Gastroesophageal sphincter (tissue), 4 donors: ENCODE data around the gene PLXDC2. TPM values are rescaled to one million over a fixed set of nuclear protein-coding genes. Genes with fewer than 3 reads are reported as not detected.

ENCODE experiments used
- ATAC-seq: fragments of 150-250 bp; one replicate; pipeline ENCODE4 v1.9.1; 2016; ENCODE audit warnings: mild to moderate bottlenecking, moderate library complexity
- H3K27ac ChIP-seq, 4 donors: fragments of 200-600 bp; sonication (generic) in 3 of 4; 1 replicate in 3 of 4; 2 replicates in 1 of 4; pipeline ENCODE4 v1.5.1; 2016 to 2019
- H3K27me3 ChIP-seq: fragments of 200-600 bp; sonication (generic); one replicate; pipeline ENCODE4 v1.5.1; 2019
- H3K36me3 ChIP-seq, 2 donors: fragments of 200-600 bp; sonication (generic); one replicate each; pipeline ENCODE4 v1.5.1; 2019; ENCODE audit warnings: control low read depth in 1 of 2
- H3K4me1 ChIP-seq, 3 donors: fragments of 200-600 bp; sonication (generic); 1 replicate in 2 of 3; 2 replicates in 1 of 3; pipeline ENCODE4 v1.5.1; 2016 to 2019; ENCODE audit warnings: control low read depth in 2 of 3
- H3K4me3 ChIP-seq, 2 donors: fragments of 200-600 bp; sonication (generic); one replicate each; pipeline ENCODE4 v1.5.1; 2019; ENCODE audit warnings: mild to moderate bottlenecking in 1 of 2, moderate library complexity in 1 of 2
- H3K9me3 ChIP-seq, 3 donors: fragments of 200-600 bp; sonication (generic); one replicate each; pipeline ENCODE4 v1.5.1; 2017 to 2019; ENCODE audit warnings: control low read depth in 2 of 3
- CTCF ChIP-seq, 4 experiments: fragments of 200-600 bp in 2 of 4; fragments of 450-650 bp in 2 of 4; sonication (generic) in 1 of 4; IDR thresholded peaks; one replicate each; pipeline ENCODE4 v1.5.1; 2017 to 2019; ENCODE audit warnings: antibody characterized with exemption in 4 of 4, mild to moderate bottlenecking in 2 of 4, moderate library complexity in 2 of 4
- EP300 ChIP-seq: sonication (generic); formaldehyde crosslinking; IDR thresholded peaks from one replicate; pipeline ENCODE4 v1.6.1; 2017; ENCODE audit warnings: antibody characterized with exemption, mild to moderate bottlenecking
- POLR2A ChIP-seq, 2 donors: fragments of 450-650 bp; IDR thresholded peaks; one replicate each; pipeline ENCODE4 v1.6.1; 2017; ENCODE audit warnings: antibody characterized with exemption in 2 of 2, mild to moderate bottlenecking in 2 of 2, moderate library complexity in 1 of 2
- POLR2AphosphoS5 ChIP-seq: sonication (generic); formaldehyde crosslinking; IDR thresholded peaks from one replicate; pipeline ENCODE4 v1.6.1; 2017; ENCODE audit warnings: antibody characterized with exemption
- WGBS, 2 donors: methylation state at CpG; one replicate each; pipeline ENCODE4 v1.1.5; 2018; ENCODE audit warnings: low coverage in 1 of 2; 5-methylcytosine and 5-hydroxymethylcytosine counted together
- total RNA-seq, 4 donors: library from RNA; depleted of rRNA; stranded (reverse); fragments of >200 nt; gene quantifications; one replicate each; pipeline ENCODE4 v1.1.0, GENCODE V29; 2016

Gene PLXDC2
- total RNA-seq, 4 donors from 2014 or later: 32.3 to 65.5 (median 50.5) TPM

DNA sequence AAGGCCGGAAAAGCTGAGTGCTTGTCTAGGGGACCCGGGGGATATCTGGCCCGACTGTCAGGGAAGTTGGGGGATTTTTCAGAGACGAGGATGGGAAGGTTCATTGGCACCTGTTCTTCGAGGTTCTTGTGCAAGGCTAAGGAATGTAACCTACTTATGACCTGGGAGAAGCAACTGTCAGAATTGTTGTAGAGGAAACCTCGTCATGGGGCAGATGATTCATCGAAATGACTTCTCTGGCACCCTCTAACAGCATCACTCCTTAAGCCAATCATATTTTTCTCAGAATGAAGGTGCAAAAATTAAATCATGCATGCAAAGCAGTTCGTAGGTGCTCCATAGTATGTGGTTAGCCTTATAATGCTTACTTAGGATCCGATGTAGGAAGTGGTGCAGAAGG is 58.6 kb downstream of the PLXDC2 start:
- 78 to 86% methylated on average over 8 to 9 of the region's 9 CpGs for WGBS, 2 donors
- peaks cover 0 to 21% (median 2%) of the 10 kb centered on the region in 3 donors for H3K4me1 ChIP-seq
- H3K27me3 ChIP-seq: no peaks in the 10 kb centered on the region
- no peak overlapping the region for H3K4me3 ChIP-seq
- TF ChIP-seq EP300 (no peak), POLR2A (IDR thresholded peaks at IDR 0.05) (no peak), POLR2AphosphoS5 (no peak), CTCF (IDR thresholded peaks at IDR 0.05) (no peak)
- no peaks in the 10 kb centered on the region for H3K9me3 ChIP-seq
- ATAC-seq: no peak
- no peak overlapping the region for H3K27ac ChIP-seq
- no peaks in the 10 kb centered on the region for H3K36me3 ChIP-seq

DNA sequence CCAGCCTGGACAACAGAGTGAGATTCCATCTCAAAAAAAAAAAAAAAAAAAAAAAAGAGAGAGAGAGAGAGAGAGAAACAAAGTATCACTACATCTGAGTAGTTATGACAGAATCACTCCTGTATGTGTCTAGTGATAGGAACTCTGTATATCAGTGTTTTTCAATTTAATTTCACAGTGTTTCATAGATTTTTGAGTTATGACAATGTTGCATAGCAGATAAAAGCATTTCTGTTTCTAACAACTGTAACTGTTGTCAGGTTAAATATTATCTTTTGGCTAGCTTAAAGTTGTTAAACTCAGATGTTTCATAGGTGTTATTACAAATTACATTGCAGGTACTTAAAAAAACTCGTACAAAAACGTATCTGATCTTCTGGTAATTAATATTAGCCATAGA is 60.3 kb downstream of the PLXDC2 start:
- no peak overlapping the region for H3K27ac ChIP-seq
- H3K4me3 ChIP-seq: no peak overlapping the region
- no peak for TF ChIP-seq CTCF (IDR thresholded peaks at IDR 0.05)
- TF ChIP-seq POLR2AphosphoS5: no peak
- TF ChIP-seq POLR2A (IDR thresholded peaks at IDR 0.05): no peak
- TF ChIP-seq EP300: no peak
- no peaks in the 10 kb centered on the region for H3K36me3 ChIP-seq
- no peak for ATAC-seq
- peaks cover 0 to 21% (median 2%) of the 10 kb centered on the region in 3 donors for H3K4me1 ChIP-seq
- H3K9me3 ChIP-seq: no peaks in the 10 kb centered on the region
- WGBS, 2 donors: 27 to 41% methylated on average over 2 of the region's 2 CpGs
- H3K27me3 ChIP-seq: no peaks in the 10 kb centered on the region

DNA sequence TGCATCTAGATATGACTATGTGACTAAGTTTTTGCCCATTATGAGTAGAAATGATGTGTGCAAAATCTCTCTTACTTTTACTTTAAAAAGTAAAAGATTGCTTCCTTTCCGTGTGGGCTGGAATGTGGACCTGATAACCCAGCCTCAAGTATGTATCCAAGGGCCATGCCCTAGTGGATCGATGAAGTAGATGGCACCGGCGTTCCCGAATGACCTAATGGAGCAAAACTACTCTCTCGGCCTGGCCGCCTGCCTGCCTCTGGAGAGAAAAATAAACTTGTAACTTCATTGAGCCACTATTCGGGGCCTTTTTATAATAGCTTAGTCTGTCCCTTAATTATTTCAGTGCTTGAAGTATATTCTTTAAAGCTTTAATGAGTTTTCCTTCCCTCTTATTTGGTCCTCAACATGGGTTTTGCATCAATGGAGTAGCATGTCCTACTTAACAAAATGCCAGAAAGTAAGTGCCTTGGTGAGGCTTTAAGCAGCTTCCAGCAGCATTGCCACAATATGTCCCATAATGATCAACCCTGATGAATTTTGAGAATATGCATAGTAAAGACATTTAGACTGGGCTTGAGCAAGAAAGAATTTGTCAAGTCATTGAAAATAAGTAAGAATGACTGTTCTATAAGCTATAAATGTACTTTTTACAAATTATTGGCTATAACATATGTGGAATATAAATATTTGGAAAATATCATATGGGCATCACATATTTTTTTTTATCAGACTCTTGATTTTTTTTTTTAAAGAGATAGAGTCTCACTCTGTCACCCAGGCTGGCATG is 61.4 kb downstream of the PLXDC2 start:
- H3K36me3 ChIP-seq: no peaks in the 10 kb centered on the region
- ATAC-seq: no peak
- H3K27ac ChIP-seq: no peak overlapping the region
- peaks cover 0 to 21% (median 2%) of the 10 kb centered on the region in 3 donors for H3K4me1 ChIP-seq
- no peaks in the 10 kb centered on the region for H3K27me3 ChIP-seq
- H3K4me3 ChIP-seq: no peak overlapping the region
- TF ChIP-seq POLR2AphosphoS5: no peak
- no peak for TF ChIP-seq EP300
- TF ChIP-seq CTCF (IDR thresholded peaks at IDR 0.05): no peak
- TF ChIP-seq POLR2A (IDR thresholded peaks at IDR 0.05): no peak
- WGBS, 2 donors: 71 to 86% methylated on average over 4 to 6 of the region's 8 CpGs
- H3K9me3 ChIP-seq: no peaks in the 10 kb centered on the region

GRCh38 chr10:19882621-19883020 is 66.4 kb downstream of the PLXDC2 start:
- Histone ChIP-seq H3K9me3 (no peaks in the 10 kb centered on the region), H3K4me3 (no peak overlapping the region), H3K36me3 (no peaks in the 10 kb centered on the region), H3K4me1 (peaks cover 0 to under 1% (median 0%) of the 10 kb centered on the region in 3 donors), H3K27me3 (no peaks in the 10 kb centered on the region), H3K27ac (no peak overlapping the region)
- no peak for ATAC-seq
- 87 to 90% methylated on average over 3 to 4 of the region's 5 CpGs for WGBS, 2 donors
- TF ChIP-seq POLR2AphosphoS5: no peak
- no peak for TF ChIP-seq CTCF (IDR thresholded peaks at IDR 0.05)

- Histone ChIP-seq H3K4me1 (peaks cover 0 to 25% (median 3%) of the 10 kb centered on the region in 3 donors), H3K9me3 (no peaks in the 10 kb centered on the region), H3K27me3 (no peaks in the 10 kb centered on the region), H3K36me3 (no peaks in the 10 kb centered on the region), H3K27ac (no peak overlapping the region), H3K4me3 (no peak overlapping the region)
- no peak for TF ChIP-seq EP300
- TF ChIP-seq CTCF (IDR thresholded peaks at IDR 0.05): no peak
- TF ChIP-seq POLR2A (IDR thresholded peaks at IDR 0.05): no peak
- no peak for TF ChIP-seq POLR2AphosphoS5
- 63 to 66% methylated on average over 3 of the region's 3 CpGs for WGBS, 2 donors
- ATAC-seq: no peak
Measured at GRCh38 chr10:19888061-19888660, 71.9 kb downstream of the PLXDC2 start.
